Ascending aorta (tissue), 2 donors: Measurements from ENCODE around the gene TAF11L14. TPM values are rescaled to one million over a fixed set of nuclear protein-coding genes. Genes with fewer than 3 reads are reported as not detected.
"Not testable (repeated sequence)": the region's sequence is repeated elsewhere in the genome, so short reads cannot be mapped to it uniquely, and the experiment has no call there.

Source experiments
- DNase-seq, 2 donors: peaks; one replicate each; pipeline ENCODE4 v3.0.0-alpha.2; 2019; ENCODE audit warnings: low spot score in 2 of 2
- H3K27ac ChIP-seq, 2 donors: fragments of 200-600 bp; sonication (generic); one replicate each; pipeline ENCODE4 v1.5.1; 2016 to 2017; ENCODE audit warnings: mild to moderate bottlenecking in 1 of 2
- H3K27me3 ChIP-seq: fragments of 200-600 bp; sonication (generic); one replicate; pipeline ENCODE4 v1.5.1; 2017
- H3K36me3 ChIP-seq, 2 donors: fragments of 200-600 bp; sonication (generic); one replicate each; pipeline ENCODE4 v1.5.1; 2016
- H3K4me1 ChIP-seq, 2 donors: fragments of 200-600 bp; sonication (generic); one replicate each; pipeline ENCODE4 v1.5.1; 2016 to 2017; ENCODE audit warnings: mild to moderate bottlenecking in 1 of 2
- H3K4me3 ChIP-seq, 2 donors: fragments of 200-600 bp; sonication (generic); one replicate each; pipeline ENCODE4 v1.5.1; 2016 to 2017; ENCODE audit warnings: mild to moderate bottlenecking in 1 of 2
- H3K9me3 ChIP-seq, 2 donors: fragments of 200-600 bp; sonication (generic); one replicate each; pipeline ENCODE4 v1.5.1; 2016
- intact Hi-C: fragments of 100-400 bp; cut with DNase I; formaldehyde crosslinking; loops from one replicate; pipeline ENCODE4 v1.15.1; 2023
- total RNA-seq: library from RNA; depleted of rRNA; stranded (reverse); fragments of >200 nt; gene quantifications from one replicate; pipeline ENCODE4 v1.1.0, GENCODE V29; 2016
- TF ChIP-seq, protein P1 (sequence below), 3 experiments: fragments of 200-600 bp in 2 of 3; fragments of 450-650 bp in 1 of 3; sonication (generic) in 2 of 3; IDR thresholded peaks; one replicate each; pipeline ENCODE4 v1.5.1; 2016 to 2019; ENCODE audit warnings: antibody characterized with exemption in 3 of 3, mild to moderate bottlenecking in 1 of 3, moderate library complexity in 1 of 3

TAF11L14 gene
- total RNA-seq, 1 donor from 2014 or later = not detected

DNA sequence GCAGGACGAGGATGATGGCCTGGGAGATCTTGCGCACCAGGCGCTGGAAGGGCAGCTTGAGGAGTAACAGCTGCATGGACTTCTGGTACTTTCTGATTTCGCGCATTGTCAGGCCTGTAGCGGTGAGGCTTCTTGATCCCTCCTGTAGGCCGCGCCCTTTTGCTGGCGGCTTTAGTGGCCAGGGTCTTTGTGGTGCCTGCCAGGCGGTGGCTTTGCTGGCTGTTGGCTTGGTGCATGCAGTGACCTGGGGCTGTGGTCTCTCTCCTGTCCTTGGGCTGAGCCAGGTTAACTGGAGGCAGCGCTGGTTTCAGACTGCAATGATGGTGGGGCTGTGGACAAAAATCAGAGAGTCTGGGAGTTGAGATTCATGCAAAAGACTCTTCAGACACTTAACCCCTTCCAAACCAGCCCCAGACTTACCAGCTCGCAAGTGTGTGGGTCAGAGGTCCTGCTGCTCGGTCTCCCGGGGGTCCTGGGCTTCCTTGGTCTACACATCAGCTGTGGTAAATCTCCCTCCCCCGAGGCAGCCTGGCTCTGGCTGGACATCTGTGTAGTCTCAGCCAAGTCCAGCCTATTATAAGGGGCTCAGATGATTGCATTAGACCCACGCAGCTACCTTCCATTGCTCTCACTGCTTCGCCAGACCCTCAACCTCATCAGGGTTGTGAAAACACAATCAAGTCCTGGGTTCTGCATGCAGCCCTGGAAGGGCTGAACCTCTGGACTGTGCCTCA is 19.2 kb upstream of the TAF11L14 start:
- no peak for DNase-seq
- intact Hi-C loops = no loop called here
- no peaks in the 10 kb centered on the region for H3K4me1 ChIP-seq

GRCh38 chr5:17619354-17619753 is 14.9 kb upstream of the TAF11L14 start:
- Histone ChIP-seq H3K27ac (no peak overlapping the region), H3K4me3 (no peak overlapping the region), H3K27me3 (no peaks in the 10 kb centered on the region), H3K36me3 (no peaks in the 10 kb centered on the region), H3K4me1 (no peaks in the 10 kb centered on the region), H3K9me3 (no peaks in the 10 kb centered on the region)
- DNase-seq = no peak
- TF ChIP-seq, protein P1, sequence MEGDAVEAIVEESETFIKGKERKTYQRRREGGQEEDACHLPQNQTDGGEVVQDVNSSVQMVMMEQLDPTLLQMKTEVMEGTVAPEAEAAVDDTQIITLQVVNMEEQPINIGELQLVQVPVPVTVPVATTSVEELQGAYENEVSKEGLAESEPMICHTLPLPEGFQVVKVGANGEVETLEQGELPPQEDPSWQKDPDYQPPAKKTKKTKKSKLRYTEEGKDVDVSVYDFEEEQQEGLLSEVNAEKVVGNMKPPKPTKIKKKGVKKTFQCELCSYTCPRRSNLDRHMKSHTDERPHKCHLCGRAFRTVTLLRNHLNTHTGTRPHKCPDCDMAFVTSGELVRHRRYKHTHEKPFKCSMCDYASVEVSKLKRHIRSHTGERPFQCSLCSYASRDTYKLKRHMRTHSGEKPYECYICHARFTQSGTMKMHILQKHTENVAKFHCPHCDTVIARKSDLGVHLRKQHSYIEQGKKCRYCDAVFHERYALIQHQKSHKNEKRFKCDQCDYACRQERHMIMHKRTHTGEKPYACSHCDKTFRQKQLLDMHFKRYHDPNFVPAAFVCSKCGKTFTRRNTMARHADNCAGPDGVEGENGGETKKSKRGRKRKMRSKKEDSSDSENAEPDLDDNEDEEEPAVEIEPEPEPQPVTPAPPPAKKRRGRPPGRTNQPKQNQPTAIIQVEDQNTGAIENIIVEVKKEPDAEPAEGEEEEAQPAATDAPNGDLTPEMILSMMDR (IDR thresholded peaks at IDR 0.05) = no peak
- intact Hi-C loops = no loop called here

More for the DNA sequence above, 19.2 kb upstream of the TAF11L14 start:
- Histone ChIP-seq H3K27ac (no peak overlapping the region), H3K27me3 (no peaks in the 10 kb centered on the region), H3K36me3 (no peaks in the 10 kb centered on the region), H3K9me3 (no peaks in the 10 kb centered on the region), H3K4me3 (no peak overlapping the region)
- TF ChIP-seq, protein P1 (IDR thresholded peaks at IDR 0.05) = no peak

DNA sequence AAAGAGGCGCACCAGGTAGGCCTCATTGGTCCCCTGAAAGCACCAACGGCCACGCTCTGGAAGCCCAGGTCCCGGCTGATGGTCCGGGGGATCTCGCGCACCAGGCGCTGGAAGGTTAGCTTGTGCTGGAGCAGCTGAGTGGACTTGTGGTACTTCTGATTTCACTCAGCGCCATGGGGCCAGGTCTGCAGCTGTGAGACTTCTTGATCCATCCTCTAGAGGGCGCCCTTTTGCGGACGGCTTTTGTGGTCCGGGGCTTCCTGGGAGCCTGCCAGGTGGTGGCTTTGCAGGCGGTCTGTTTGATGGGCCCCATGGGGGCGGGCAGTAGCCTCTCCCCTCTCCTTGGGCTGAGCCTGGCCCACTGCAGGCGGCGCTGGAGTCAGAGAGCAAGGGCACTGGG is 13.6 kb upstream of the TAF11L14 start:
- Histone ChIP-seq H3K27me3 (no peaks in the 10 kb centered on the region), H3K36me3 (no peaks in the 10 kb centered on the region), H3K27ac (no peak overlapping the region), H3K4me3 (no peak overlapping the region), H3K9me3 (no peaks in the 10 kb centered on the region), H3K4me1 (no peaks in the 10 kb centered on the region)
- intact Hi-C loops = no loop called here
- DNase-seq = no peak
- TF ChIP-seq, protein P1 (IDR thresholded peaks at IDR 0.05) = no peak

GRCh38 chr5:17625686-17626085 is 8.6 kb upstream of the TAF11L14 start:
- intact Hi-C loops = no loop called here
- H3K36me3 ChIP-seq = no peaks in the 10 kb centered on the region
- DNase-seq = no peak
- H3K9me3 ChIP-seq = no peaks in the 10 kb centered on the region
- no peaks in the 10 kb centered on the region for H3K4me1 ChIP-seq
- no peak overlapping the region for H3K27ac ChIP-seq
- no peaks in the 10 kb centered on the region for H3K27me3 ChIP-seq
- TF ChIP-seq, protein P1 (IDR thresholded peaks at IDR 0.05) = no peak
- no peak overlapping the region for H3K4me3 ChIP-seq

GRCh38 chr5:17631788-17632187 is 2.5 kb upstream of the TAF11L14 start, which contains the start of gene TAF11L13:
TAF11L13 (plus strand) TSS chr5:17632088.
- intact Hi-C loops, DNase-seq, H3K4me1 ChIP-seq: not testable (repeated sequence)

GRCh38 chr5:17649232-17649631 is 15.0 kb downstream of the TAF11L14 start:
- H3K4me1 ChIP-seq, H3K36me3 ChIP-seq, H3K27me3 ChIP-seq, H3K4me3 ChIP-seq, H3K9me3 ChIP-seq, intact Hi-C loops, DNase-seq, H3K27ac ChIP-seq: not testable (repeated sequence)

More at GRCh38 chr5:17631788-17632187, 2.5 kb upstream of the TAF11L14 start, which contains the start of gene TAF11L13:
- not testable (repeated sequence) for H3K27me3 ChIP-seq, H3K27ac ChIP-seq, H3K36me3 ChIP-seq, H3K9me3 ChIP-seq, H3K4me3 ChIP-seq

- H3K27ac ChIP-seq, DNase-seq, H3K4me3 ChIP-seq, H3K4me1 ChIP-seq, H3K9me3 ChIP-seq, H3K36me3 ChIP-seq, intact Hi-C loops, H3K27me3 ChIP-seq: not testable (repeated sequence)
Measured at GRCh38 chr5:17655201-17655759, 21.0 kb downstream of the TAF11L14 start.
